ENCODE data around the gene GRK6.

DNA sequence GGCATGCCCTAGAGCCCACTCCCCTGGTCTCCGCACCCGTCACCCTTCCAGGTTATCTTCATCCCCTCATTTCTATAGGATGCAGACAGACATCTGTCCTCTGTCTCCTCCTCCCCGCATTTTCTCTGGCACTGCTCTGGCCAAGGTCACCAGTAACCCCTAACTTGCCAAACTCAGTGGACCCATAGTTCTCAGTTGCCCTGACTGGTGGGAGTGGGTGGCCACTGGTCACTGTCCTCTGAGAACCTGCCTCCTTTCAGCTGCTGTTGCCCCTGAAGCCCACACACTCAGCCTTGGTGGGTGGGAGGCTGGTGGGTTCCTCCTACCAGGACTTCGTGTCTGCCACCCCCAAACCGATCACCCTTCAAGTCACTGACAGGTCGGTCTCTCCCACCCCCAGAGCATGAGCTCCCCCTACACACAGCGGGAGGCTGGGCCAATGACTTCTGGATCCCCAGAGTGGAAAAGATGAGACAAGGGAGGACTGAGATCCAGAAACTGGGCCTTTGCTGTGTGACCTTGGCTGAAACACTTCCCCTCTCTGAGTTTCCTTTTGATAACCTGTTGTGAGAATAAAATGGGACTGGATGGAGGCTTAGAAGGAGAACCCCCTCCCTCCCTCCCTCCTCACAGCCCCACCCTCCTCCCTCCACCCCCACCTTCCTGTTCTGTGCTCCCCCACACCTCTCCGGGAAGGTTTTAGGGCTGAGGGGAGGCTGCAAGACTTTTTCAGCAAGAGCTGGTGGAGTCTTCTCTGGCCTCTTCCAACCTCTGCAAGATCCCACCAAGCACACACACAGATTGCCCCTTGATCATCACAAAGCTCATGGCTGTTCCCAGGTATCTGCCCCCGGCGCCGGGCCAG is 49.3 kb downstream of the GRK6 start:
- TF ChIP-seq, protein P1, sequence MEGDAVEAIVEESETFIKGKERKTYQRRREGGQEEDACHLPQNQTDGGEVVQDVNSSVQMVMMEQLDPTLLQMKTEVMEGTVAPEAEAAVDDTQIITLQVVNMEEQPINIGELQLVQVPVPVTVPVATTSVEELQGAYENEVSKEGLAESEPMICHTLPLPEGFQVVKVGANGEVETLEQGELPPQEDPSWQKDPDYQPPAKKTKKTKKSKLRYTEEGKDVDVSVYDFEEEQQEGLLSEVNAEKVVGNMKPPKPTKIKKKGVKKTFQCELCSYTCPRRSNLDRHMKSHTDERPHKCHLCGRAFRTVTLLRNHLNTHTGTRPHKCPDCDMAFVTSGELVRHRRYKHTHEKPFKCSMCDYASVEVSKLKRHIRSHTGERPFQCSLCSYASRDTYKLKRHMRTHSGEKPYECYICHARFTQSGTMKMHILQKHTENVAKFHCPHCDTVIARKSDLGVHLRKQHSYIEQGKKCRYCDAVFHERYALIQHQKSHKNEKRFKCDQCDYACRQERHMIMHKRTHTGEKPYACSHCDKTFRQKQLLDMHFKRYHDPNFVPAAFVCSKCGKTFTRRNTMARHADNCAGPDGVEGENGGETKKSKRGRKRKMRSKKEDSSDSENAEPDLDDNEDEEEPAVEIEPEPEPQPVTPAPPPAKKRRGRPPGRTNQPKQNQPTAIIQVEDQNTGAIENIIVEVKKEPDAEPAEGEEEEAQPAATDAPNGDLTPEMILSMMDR (IDR thresholded peaks at IDR 0.05; ENCODE audit: low read length): no peak
- TF ChIP-seq EZH2phosphoT487 (IDR thresholded peaks at IDR 0.05; ENCODE audit: low read length) (no peak), EZH2 (optimal IDR thresholded peaks at IDR 0.05; ENCODE audit: low read depth, low read length) (no peak)
